ENCODE measurements around the gene GSTM5.

Gene GSTM5

DNA sequence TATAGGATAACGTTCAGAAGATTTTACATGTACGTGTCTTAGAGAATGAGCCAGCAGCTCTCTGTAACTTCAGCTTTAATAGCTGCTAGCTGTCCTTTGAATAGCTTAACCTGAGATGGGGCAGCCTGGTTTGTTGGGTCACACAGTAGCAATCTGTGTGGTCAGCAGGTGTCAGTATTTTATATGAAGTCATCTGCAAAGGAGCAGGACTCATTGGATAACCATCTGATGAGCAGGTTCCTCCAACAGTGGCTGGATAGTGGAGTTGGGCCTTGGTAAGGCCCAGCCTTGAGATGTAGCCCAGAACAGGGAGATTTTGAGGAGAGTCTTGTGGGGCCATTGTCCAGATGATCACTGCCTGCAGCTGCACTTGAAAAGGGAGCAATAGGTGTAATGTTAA is 6.4 kb downstream of the GSTM5 start:
- 93% methylated on average over 2 of the region's 2 CpGs for WGBS
- no peaks in the 10 kb centered on the region for H3K4me1 ChIP-seq (ENCODE audit: insufficient read depth, low read length)
- H3K27ac ChIP-seq (ENCODE audit: low read depth, low read length), result no peak overlapping the region
- H3K36me3 ChIP-seq (ENCODE audit: insufficient read depth, low read length), result no peaks in the 10 kb centered on the region
- H3K4me3 ChIP-seq (ENCODE audit: low read length), result no peak overlapping the region
- peaks cover 3% of the 10 kb centered on the region; the same call in 1 of the 2 replicates for H3K27me3 ChIP-seq (ENCODE audit: insufficient read depth, low read length)
- no peak overlapping the region for H3K9ac ChIP-seq (ENCODE audit: low read depth, low read length)
- H3K9me3 ChIP-seq (ENCODE audit: insufficient read depth, low read depth, low read length), result no peaks in the 10 kb centered on the region

DNA sequence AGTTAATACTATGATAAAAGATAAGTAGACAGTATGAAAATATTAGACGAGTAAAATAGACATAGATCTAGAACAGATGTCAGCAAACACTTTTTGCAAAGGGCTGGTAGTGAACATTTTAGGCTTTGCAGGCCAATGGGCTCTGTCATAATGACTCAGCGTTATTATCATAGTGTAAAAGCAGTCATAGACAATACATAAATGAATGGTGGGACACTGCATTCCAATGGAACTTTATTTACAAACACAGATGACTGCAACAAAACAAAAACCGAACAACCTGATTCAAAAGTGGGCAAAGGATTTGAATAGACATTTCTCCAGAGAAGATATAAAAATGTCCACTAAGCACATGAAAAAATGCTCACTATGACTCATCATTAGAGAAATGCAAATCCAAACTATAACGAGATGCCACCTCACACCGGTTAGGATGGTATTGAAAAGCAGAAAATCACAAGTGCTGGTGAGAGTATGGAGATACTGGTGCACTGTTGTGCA is 7.3 kb downstream of the GSTM5 start:
- H3K4me1 ChIP-seq (ENCODE audit: insufficient read depth, low read length), result no peaks in the 10 kb centered on the region
- no peak overlapping the region for H3K9ac ChIP-seq (ENCODE audit: low read depth, low read length)
- 91% methylated on average over 5 of the region's 5 CpGs for WGBS
- H3K4me3 ChIP-seq (ENCODE audit: low read length), result no peak overlapping the region
- H3K27ac ChIP-seq (ENCODE audit: low read depth, low read length), result no peak overlapping the region
- no peaks in the 10 kb centered on the region for H3K36me3 ChIP-seq (ENCODE audit: insufficient read depth, low read length)
- H3K27me3 ChIP-seq (ENCODE audit: insufficient read depth, low read length), result no peaks in the 10 kb centered on the region
- H3K9me3 ChIP-seq (ENCODE audit: insufficient read depth, low read depth, low read length), result no peaks in the 10 kb centered on the region

- H3K36me3 ChIP-seq (ENCODE audit: insufficient read depth, low read length), result no peaks in the 10 kb centered on the region
- WGBS, result 84% methylated on average over 4 of the region's 5 CpGs
- no peaks in the 10 kb centered on the region for H3K27me3 ChIP-seq (ENCODE audit: insufficient read depth, low read length)
- H3K4me1 ChIP-seq (ENCODE audit: insufficient read depth, low read length), result no peaks in the 10 kb centered on the region
- no peak overlapping the region for H3K9ac ChIP-seq (ENCODE audit: low read depth, low read length)
- no peaks in the 10 kb centered on the region for H3K9me3 ChIP-seq (ENCODE audit: insufficient read depth, low read depth, low read length)
- H3K4me3 ChIP-seq (ENCODE audit: low read length), result no peak overlapping the region
- no peak overlapping the region for H3K27ac ChIP-seq (ENCODE audit: low read depth, low read length)
Measured at GRCh38 chr1:109721042-109721441, 9.0 kb downstream of the GSTM5 start.

- no peak overlapping the region for H3K27ac ChIP-seq (ENCODE audit: low read depth, low read length)
- H3K9me3 ChIP-seq (ENCODE audit: insufficient read depth, low read depth, low read length), result 0 out of 2 replicates have a peak, but pooled peaks cover 8% of the 10 kb centered on the region
- H3K4me1 ChIP-seq (ENCODE audit: insufficient read depth, low read length), result no peaks in the 10 kb centered on the region
- no peak overlapping the region for H3K9ac ChIP-seq (ENCODE audit: low read depth, low read length)
- H3K4me3 ChIP-seq (ENCODE audit: low read length), result no peak overlapping the region
- no peaks in the 10 kb centered on the region for H3K36me3 ChIP-seq (ENCODE audit: insufficient read depth, low read length)
- 95% methylated on average over 1 of the region's 1 CpG for WGBS
- H3K27me3 ChIP-seq (ENCODE audit: insufficient read depth, low read length), result no peaks in the 10 kb centered on the region
Measured at GRCh38 chr1:109721971-109722370, 9.9 kb downstream of the GSTM5 start.

GRCh38 chr1:109722908-109723691 is 11.0 kb downstream of the GSTM5 start:
- Histone ChIP-seq H3K4me3 (ENCODE audit: low read length) (no peak overlapping the region), H3K36me3 (ENCODE audit: insufficient read depth, low read length) (no peaks in the 10 kb centered on the region), H3K27me3 (ENCODE audit: insufficient read depth, low read length) (no peaks in the 10 kb centered on the region), H3K9ac (ENCODE audit: low read depth, low read length) (no peak overlapping the region), H3K9me3 (ENCODE audit: insufficient read depth, low read depth, low read length) (0 out of 2 replicates have a peak, but pooled peaks cover 13% of the 10 kb centered on the region), H3K4me1 (ENCODE audit: insufficient read depth, low read length) (no peaks in the 10 kb centered on the region), H3K27ac (ENCODE audit: low read depth, low read length) (no peak overlapping the region)
- 94% methylated on average over 5 of the region's 7 CpGs for WGBS

DNA sequence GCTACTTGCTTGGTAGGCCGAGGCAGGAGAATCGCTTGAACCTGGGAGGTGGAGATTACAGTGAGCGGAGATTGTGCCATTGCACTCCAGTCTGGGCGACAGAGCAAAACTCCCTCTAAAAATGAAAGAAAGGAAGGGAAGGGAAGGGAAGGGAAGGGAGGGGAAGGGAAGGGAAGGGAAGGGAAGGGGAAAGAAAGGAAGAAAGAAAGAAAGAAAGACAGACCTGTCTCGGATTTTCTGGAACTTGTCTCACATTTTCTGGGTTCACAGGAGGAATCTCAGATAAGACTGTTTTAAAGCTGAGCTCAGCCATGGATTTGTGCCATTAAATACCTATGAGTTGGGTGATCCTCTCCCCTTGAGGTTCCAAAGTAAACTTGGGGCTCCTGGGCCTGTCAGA is 12.9 kb downstream of the GSTM5 start:
- no peak overlapping the region for H3K9ac ChIP-seq (ENCODE audit: low read depth, low read length)
- H3K4me1 ChIP-seq (ENCODE audit: insufficient read depth, low read length), result no peaks in the 10 kb centered on the region
- WGBS, result 90% methylated on average over 4 of the region's 5 CpGs
- no peak overlapping the region for H3K27ac ChIP-seq (ENCODE audit: low read depth, low read length)
- H3K36me3 ChIP-seq (ENCODE audit: insufficient read depth, low read length), result no peaks in the 10 kb centered on the region
- H3K27me3 ChIP-seq (ENCODE audit: insufficient read depth, low read length), result no peaks in the 10 kb centered on the region; the same call in 1 of the 2 replicates
- no peak overlapping the region for H3K4me3 ChIP-seq (ENCODE audit: low read length)
- H3K9me3 ChIP-seq (ENCODE audit: insufficient read depth, low read depth, low read length), result 0 out of 2 replicates have a peak, but pooled peaks cover 13% of the 10 kb centered on the region

GRCh38 chr1:109725510-109725909 is 13.5 kb downstream of the GSTM5 start:
- H3K27me3 ChIP-seq (ENCODE audit: insufficient read depth, low read length), result no peaks in the 10 kb centered on the region; the same call in 1 of the 2 replicates
- WGBS, result 93% methylated on average over 4 of the region's 4 CpGs
- H3K4me1 ChIP-seq (ENCODE audit: insufficient read depth, low read length), result no peaks in the 10 kb centered on the region
- no peak overlapping the region for H3K9ac ChIP-seq (ENCODE audit: low read depth, low read length)
- H3K27ac ChIP-seq (ENCODE audit: low read depth, low read length), result no peak overlapping the region
- H3K9me3 ChIP-seq (ENCODE audit: insufficient read depth, low read depth, low read length), result 0 out of 2 replicates have a peak, but pooled peaks cover 13% of the 10 kb centered on the region
- no peak overlapping the region for H3K4me3 ChIP-seq (ENCODE audit: low read length)
- no peaks in the 10 kb centered on the region for H3K36me3 ChIP-seq (ENCODE audit: insufficient read depth, low read length)

GRCh38 chr1:109726007-109726406 is 14.0 kb downstream of the GSTM5 start:
- Histone ChIP-seq H3K9me3 (ENCODE audit: insufficient read depth, low read depth, low read length) (0 out of 2 replicates have a peak, but pooled peaks cover 13% of the 10 kb centered on the region), H3K27me3 (ENCODE audit: insufficient read depth, low read length) (no peaks in the 10 kb centered on the region; the same call in 1 of the 2 replicates), H3K9ac (ENCODE audit: low read depth, low read length) (no peak overlapping the region), H3K27ac (ENCODE audit: low read depth, low read length) (no peak overlapping the region), H3K36me3 (ENCODE audit: insufficient read depth, low read length) (no peaks in the 10 kb centered on the region), H3K4me1 (ENCODE audit: insufficient read depth, low read length) (no peaks in the 10 kb centered on the region), H3K4me3 (ENCODE audit: low read length) (no peak overlapping the region)
- 92% methylated on average over 1 of the region's 1 CpG for WGBS

DNA sequence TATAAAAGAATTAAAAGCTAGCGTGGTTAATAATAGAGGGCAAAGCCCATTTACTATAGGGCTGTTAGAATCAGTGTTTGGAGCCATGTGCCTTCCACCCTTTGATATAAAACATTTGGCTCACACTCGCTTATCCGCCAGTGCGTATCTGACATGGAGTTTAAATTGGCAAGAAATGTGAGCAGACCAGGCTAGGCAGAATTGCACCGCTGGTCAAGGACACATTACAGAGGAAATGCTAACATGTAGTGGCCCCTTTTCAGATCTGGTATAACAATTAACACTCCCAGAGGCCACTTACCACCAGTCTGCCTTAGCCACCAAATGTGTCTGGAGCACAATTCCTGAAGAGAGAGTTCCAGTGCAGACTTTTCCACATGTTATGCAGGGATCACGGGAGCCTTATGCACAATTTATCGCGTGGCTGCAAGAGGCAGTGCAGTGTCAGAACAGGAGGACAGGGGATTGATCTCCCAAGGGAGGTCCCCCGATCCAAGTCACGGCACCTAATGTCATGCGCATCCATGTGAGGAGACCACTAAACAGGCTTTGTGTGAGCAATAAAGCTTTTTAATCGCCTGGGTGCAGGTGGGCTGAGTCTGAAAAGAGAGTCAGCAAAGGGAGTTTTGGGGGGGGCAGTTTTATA is 14.8 kb downstream of the GSTM5 start:
- WGBS, result 93% methylated on average over 12 of the region's 12 CpGs
- Histone ChIP-seq H3K4me3 (ENCODE audit: low read length) (no peak overlapping the region), H3K36me3 (ENCODE audit: insufficient read depth, low read length) (no peaks in the 10 kb centered on the region), H3K9ac (ENCODE audit: low read depth, low read length) (no peak overlapping the region), H3K27ac (ENCODE audit: low read depth, low read length) (no peak overlapping the region), H3K27me3 (ENCODE audit: insufficient read depth, low read length) (no peaks in the 10 kb centered on the region; the same call in 1 of the 2 replicates), H3K4me1 (ENCODE audit: insufficient read depth, low read length) (no peaks in the 10 kb centered on the region), H3K9me3 (ENCODE audit: insufficient read depth, low read depth, low read length) (0 out of 2 replicates have a peak, but pooled peaks cover 13% of the 10 kb centered on the region)

- Histone ChIP-seq H3K9me3 (ENCODE audit: insufficient read depth, low read depth, low read length) (peaks cover 17% of the 10 kb centered on the region; the same call in 1 of the 2 replicates), H3K4me3 (ENCODE audit: low read length) (no peak overlapping the region), H3K9ac (ENCODE audit: low read depth, low read length) (no peak overlapping the region), H3K27me3 (ENCODE audit: insufficient read depth, low read length) (no peaks in the 10 kb centered on the region; the same call in 1 of the 2 replicates), H3K4me1 (ENCODE audit: insufficient read depth, low read length) (no peaks in the 10 kb centered on the region), H3K27ac (ENCODE audit: low read depth, low read length) (no peak overlapping the region), H3K36me3 (ENCODE audit: insufficient read depth, low read length) (no peaks in the 10 kb centered on the region)
- WGBS, result 93% methylated on average over 6 of the region's 7 CpGs
Measured at GRCh38 chr1:109728870-109729269, 16.8 kb downstream of the GSTM5 start.

- WGBS, result 77% methylated on average over 6 of the region's 6 CpGs
- H3K9me3 ChIP-seq (ENCODE audit: insufficient read depth, low read depth, low read length), result peaks cover 20% of the 10 kb centered on the region; the same call in 1 of the 2 replicates
- H3K27me3 ChIP-seq (ENCODE audit: insufficient read depth, low read length), result no peaks in the 10 kb centered on the region; the same call in 1 of the 2 replicates
- no peak overlapping the region for H3K27ac ChIP-seq (ENCODE audit: low read depth, low read length)
- no peaks in the 10 kb centered on the region for H3K4me1 ChIP-seq (ENCODE audit: insufficient read depth, low read length)
- H3K4me3 ChIP-seq (ENCODE audit: low read length), result no peak overlapping the region
- no peaks in the 10 kb centered on the region for H3K36me3 ChIP-seq (ENCODE audit: insufficient read depth, low read length)
- H3K9ac ChIP-seq (ENCODE audit: low read depth, low read length), result no peak overlapping the region
Measured at GRCh38 chr1:109730666-109731065, 18.6 kb downstream of the GSTM5 start.
